Esophagus muscularis mucosa (tissue), 3 donors: ENCODE data around the gene F3.

Experiments
- CTCF ChIP-seq, 3 experiments: fragments of 200-600 bp in 2 of 3; fragments of 450-650 bp in 1 of 3; sonication (generic) in 2 of 3; IDR thresholded peaks; one replicate each; pipeline ENCODE4 v1.5.1; 2017 to 2019; ENCODE audit warnings: antibody characterized with exemption in 3 of 3, mild to moderate bottlenecking in 2 of 3, moderate library complexity in 1 of 3
- EP300 ChIP-seq: sonication (generic); formaldehyde crosslinking; IDR thresholded peaks from one replicate; pipeline ENCODE4 v1.6.1; 2017; ENCODE audit warnings: antibody characterized with exemption

GRCh38 chr1:94553931-94554330, 12.4 kb upstream of the F3 start:
- TF ChIP-seq CTCF (IDR thresholded peaks at IDR 0.05), result no peak
- TF ChIP-seq EP300, result no peak
